ENCODE measurements around the gene DNAH11.
"Not testable (repeated sequence)": the region's sequence is repeated elsewhere in the genome, so short reads cannot be mapped to it uniquely, and the experiment has no call there.

Gene DNAH11

DNA sequence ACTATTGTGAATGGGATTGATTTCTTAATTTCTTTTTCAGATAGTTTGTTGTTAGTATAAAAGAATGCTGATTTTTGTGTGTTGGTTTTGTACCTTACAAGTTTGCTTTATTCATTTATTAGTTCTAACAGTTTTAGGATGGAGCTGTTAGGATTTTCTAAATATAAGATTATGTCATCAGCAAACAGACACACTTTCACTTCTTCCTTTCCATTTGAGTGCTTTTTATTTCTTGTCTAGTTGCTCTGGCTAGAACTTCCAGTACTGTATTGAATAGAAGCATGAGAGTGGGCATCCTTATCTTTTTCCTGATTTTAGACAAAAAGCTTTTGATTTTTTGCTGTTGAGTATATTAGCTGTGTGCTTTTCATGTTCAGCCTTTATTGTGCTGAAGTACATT, 81.5 kb downstream of the DNAH11 start:
- no peak for DNase-seq

DNA sequence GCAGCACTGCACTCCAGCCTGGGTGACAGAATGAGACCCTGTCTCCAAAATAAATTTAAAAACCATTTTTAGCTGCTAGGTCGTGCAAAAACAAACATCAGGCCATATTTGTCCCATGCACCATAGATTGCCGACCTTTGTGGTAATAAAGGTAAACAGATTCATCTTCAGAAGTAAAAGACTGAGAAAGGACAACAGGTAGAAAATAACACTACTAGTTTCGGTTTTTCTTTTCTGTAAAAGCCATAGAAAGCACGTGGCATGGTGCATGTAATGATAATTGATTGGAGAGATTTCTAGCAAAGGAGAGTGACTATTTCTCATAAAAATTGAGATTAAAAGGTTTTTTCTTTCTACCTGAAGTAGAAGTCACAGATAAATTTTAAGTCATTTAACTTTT, 93.9 kb downstream of the DNAH11 start:
- no peak for DNase-seq

DNA sequence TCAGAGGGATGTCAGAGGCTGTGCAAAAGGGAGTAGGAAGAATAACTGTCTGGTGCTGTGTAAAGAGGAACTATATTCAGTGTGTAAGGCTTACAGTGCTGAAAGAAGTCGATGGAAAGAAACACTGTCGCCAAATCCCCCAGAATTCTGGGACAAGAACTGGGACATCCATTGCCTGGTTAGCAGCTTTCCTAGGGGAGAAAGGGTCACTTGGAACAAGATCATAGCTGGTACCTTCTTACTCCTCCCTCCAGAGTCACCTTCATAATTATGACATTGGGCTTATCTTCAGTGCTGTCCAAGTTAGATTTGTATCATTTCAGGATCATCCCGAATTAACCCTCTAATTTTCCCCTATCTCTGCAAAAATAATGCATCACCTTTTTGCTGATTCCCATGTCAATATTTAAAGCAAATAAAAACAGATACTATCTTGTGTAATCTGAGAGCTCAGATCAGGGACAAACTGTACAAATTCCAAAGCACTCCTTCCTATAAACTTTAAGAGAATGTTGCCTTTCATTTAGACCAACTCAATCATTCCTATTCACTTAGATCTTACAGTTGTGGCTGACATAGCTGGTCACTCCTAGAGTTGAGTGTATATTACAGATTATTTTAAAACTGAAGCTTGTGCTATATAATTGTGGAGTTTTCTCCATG, 96.5 kb downstream of the DNAH11 start:
- DNase-seq: no peak

GRCh38 chr7:21640105-21640504, 97.3 kb downstream of the DNAH11 start:
- DNase-seq: no peak

GRCh38 chr7:21641546-21641945, 98.7 kb downstream of the DNAH11 start:
- DNase-seq: no peak

- DNase-seq: no peak
Observed at GRCh38 chr7:21642422-21642821, 99.6 kb downstream of the DNAH11 start.

DNA sequence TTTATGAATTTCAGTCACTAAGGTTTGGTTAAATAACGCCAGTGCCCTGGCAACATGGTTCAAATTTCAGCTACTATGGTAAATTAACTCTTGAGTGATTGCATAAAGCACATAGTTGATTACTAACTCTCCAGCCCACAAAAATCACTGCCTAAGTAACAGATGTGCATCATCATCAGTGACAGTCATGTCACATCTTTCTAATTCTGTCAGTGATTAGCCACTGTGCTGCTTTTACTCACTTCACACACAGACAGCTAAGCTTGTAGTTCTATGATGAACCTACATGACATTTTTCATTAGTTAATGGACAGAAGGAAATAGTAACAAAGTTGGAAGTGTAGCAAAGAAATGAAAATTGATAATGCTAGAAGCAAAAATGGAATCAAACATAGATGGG, 108.9 kb downstream of the DNAH11 start:
- no peak for DNase-seq

GRCh38 chr7:21653623-21654022, 110.8 kb downstream of the DNAH11 start:
- no peak for DNase-seq

- DNase-seq: no peak
Observed at GRCh38 chr7:21656081-21656480, 113.2 kb downstream of the DNAH11 start.

DNA sequence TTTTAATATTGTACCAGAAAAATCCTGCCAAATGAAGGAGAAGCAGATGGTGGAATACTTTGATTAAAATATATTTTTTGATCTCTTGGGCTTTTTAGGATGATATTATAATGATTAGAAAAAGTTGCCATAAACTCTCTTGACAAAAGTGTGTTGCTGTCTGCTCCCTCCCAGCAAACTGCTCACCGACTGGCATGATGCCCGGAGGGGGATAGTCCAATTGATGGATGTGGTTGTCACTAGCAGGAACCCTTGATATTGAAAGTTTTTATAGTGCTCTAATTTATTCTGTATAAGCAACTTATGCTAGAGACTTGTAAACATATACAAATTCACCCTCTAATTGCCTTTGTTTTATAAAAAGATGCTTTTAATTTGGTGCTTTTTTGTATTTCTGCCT, 114.0 kb downstream of the DNAH11 start:
- DNase-seq: no peak

- DNase-seq: no peak
Observed at GRCh38 chr7:21670496-21670895, 127.7 kb downstream of the DNAH11 start.

- DNase-seq: no peak
Observed at GRCh38 chr7:21671859-21672258, 129.0 kb downstream of the DNAH11 start.

DNA sequence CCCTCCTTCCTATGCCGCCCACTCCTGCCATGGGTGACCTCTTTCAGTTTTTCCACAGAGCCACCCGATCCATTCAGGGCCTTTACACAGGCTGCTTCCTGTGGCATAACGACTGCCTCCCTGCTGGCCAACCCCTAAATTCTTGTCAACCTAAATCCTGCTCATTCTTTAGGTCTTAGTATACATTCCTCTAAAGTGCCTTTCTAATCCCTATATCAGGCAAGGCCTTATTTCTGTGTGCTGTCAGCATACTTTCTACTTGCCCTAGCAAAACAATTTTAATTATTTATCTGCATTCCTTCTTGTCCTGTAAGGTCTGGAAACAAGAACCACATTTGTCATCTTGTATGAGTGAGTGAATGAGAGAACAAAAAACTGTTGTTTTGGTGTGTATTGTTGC, 132.4 kb downstream of the DNAH11 start:
- no peak for DNase-seq

DNA sequence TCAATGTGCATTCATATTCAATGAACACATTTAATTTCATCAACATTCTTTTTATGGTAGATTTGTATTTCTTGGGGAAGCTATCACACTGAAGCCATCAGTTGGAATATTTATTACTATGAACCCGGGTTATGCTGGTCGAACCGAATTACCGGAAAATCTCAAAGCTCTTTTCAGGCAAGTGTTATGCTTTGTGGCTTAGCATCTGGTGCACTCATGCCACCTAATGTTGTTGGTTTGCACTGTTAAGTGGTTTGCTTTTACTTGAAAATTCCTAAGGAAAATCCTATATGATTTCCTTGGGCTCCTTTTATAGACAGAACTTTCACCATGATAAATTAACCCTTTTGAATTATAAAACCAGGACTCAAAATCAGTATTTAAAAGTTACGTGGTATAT, 147.9 kb downstream of the DNAH11 start:
- no peak for DNase-seq

DNA sequence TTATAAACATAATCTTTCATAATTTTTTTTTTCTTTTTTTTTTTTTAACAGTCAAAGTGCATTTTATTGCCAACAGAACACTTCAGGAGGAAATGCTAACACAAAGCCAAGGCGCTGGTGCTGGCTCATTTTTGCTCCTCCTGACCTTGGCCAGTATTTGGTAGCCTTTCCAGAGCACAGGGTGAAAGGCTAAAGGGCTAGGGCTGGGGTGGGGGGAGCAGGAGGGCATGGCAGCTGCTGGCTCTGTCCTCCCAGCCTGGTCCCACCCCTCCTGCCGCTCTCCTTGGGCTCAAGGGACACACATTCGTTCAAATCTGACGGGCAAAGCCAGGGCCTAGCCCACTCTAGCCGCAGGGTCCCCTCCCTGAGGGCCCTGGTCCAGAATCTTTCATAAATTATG, 148.3 kb downstream of the DNAH11 start:
- not testable (repeated sequence) for DNase-seq

GRCh38 chr7:21700587-21700986, 157.7 kb downstream of the DNAH11 start:
- not testable (repeated sequence) for DNase-seq

GRCh38 chr7:21702303-21702702, 159.5 kb downstream of the DNAH11 start:
- no peak for DNase-seq

GRCh38 chr7:21704359-21704758, 161.5 kb downstream of the DNAH11 start:
- no peak for DNase-seq

DNA sequence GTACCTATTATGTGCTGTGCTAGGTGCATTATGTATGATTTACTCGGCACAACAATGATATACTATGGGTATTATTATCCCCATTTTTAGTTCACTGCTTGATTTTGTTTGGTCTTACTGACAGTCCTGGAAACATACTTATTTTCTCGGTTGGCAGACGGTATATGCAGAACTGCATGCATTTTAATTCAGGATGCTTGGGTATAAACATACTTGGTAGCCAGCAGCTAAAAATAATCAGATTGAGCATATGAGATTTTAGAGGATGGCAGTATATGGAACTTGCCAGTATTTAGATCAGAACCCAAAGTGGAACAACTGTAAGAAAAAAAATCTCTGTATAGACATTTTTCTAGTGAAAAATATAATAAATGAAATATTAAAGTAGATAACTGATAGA, 163.3 kb downstream of the DNAH11 start:
- DNase-seq: no peak

DNA sequence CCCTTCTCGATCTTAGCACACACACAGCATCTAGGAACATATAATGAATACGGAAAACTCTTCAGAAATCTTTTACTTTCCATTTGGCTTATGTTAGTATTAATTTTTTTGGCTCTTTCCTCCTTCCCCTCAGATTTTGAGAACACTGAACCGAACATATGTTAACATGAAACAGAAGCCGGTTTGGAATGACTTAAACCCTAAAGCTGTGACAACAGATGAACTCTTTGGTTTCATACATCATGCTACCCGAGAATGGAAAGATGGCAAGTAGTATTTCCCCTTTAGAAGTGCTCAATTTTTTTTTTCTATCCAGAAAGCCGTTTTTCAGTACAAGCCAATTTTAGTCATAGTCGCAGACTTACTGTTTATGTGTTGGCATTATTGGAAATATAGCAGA, 164.7 kb downstream of the DNAH11 start:
- DNase-seq: no peak

DNA sequence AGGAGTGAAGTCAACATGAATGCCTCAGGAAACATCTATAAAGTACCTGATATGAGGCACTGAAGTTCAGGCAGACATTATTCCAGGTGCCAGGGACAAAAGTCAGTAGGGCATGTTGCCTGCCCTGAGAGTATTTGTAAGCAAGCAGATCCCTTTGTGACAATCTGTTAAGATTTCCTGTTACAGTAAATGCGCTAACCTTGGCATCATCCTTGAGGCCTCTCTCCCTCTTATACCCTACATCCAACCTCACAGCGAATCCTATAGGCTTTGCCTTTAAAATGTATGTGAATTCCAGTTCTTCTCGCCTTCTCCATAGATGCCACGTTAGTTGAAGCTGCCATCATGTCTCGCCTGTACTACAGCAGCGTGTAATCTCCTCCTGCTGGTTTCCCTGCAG, 165.3 kb downstream of the DNAH11 start:
- DNase-seq: no peak

- DNase-seq: no peak
Observed at GRCh38 chr7:21717323-21717722, 174.5 kb downstream of the DNAH11 start.

GRCh38 chr7:21718391-21718790, 175.6 kb downstream of the DNAH11 start:
- DNase-seq: no peak

DNA sequence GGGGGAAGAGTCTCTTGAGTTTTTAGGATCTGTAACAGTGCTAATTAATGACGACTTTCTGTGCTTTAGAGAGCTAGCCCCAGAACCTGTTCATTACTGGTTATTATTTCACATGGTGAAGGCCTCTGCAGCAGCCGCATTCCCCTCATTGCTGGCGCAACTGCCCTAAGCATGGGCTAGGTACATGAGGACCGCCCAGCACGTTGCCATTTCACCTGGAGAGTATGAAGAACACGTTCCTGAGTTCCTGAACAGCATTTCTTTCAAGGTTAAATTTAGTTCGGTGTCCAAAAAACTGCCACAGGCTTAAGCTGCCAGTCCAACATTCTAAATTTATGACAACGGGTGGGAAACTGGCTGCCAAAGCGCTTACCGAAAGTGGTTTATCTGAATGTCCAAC, 177.0 kb downstream of the DNAH11 start:
- no peak for DNase-seq

- no peak for DNase-seq
Observed at GRCh38 chr7:21722371-21722770, 179.5 kb downstream of the DNAH11 start.

- DNase-seq: no peak
Observed at GRCh38 chr7:21724562-21724961, 181.7 kb downstream of the DNAH11 start.
